Mesendoderm (in vitro differentiated cells): ENCODE data around the gene CATSPER2. TPM values are rescaled to one million over a fixed set of nuclear protein-coding genes. Genes with fewer than 3 reads are reported as not detected.

Experiments
- small RNA-seq: library from polyadenylated mRNA; stranded (forward); fragments of <200 nt; extraction: miRNeasy Mini kit (QIAGEN cat#:217004); gene quantifications from one replicate; pipeline ENCODE3, GENCODE V24; 2013; ENCODE audit not compliant: insufficient read depth

CATSPER2 gene

Small RNA genes lying within 50 kb of the gene (small RNA-seq; reads per million reads assigned to genes)
- gene PDIA3P2, result not detected
- gene RNU6-554P, result not detected
- not detected for gene RNU6-610P
